Esophagus squamous epithelium (tissue), 5 donors: ENCODE measurements around the gene MTERF4. TPM values are rescaled to one million over a fixed set of nuclear protein-coding genes. Genes with fewer than 3 reads are reported as not detected.
"Not testable (repeated sequence)": the region's sequence is repeated elsewhere in the genome, so short reads cannot be mapped to it uniquely, and the experiment has no call there.

ENCODE experiments used
- DNase-seq: peaks from one replicate; lab custom pipeline; 2025; lab: John Stamatoyannopoulos, UW
- H3K27ac ChIP-seq, 4 donors: fragments of 200-600 bp; sonication (generic); one replicate each; pipeline ENCODE4 v1.5.1; 2016 to 2019; ENCODE audit warnings: mild to moderate bottlenecking in 1 of 4
- H3K27me3 ChIP-seq, 4 donors: fragments of 200-600 bp; sonication (generic); 1 replicate in 3 of 4; 2 replicates in 1 of 4; pipeline versions ENCODE4 v1.5.1 to v1.6.0; 2017 to 2021; ENCODE audit warnings: antibody characterized with exemption in 1 of 4
- H3K36me3 ChIP-seq, 3 donors: fragments of 200-600 bp; sonication (generic); one replicate each; pipeline ENCODE4 v1.5.1; 2016 to 2019
- H3K4me1 ChIP-seq, 3 donors: fragments of 200-600 bp; sonication (generic); one replicate each; pipeline ENCODE4 v1.5.1; 2017 to 2019
- H3K4me3 ChIP-seq, 4 donors: fragments of 200-600 bp; sonication (generic); 1 replicate in 3 of 4; 2 replicates in 1 of 4; pipeline ENCODE4 v1.5.1; 2016 to 2019; ENCODE audit warnings: mild to moderate bottlenecking in 2 of 4, moderate library complexity in 1 of 4
- H3K9me3 ChIP-seq, 3 donors: fragments of 200-600 bp; sonication (generic); one replicate each; pipeline ENCODE4 v1.5.1; 2016 to 2019
- POLR2A ChIP-seq, 4 donors: fragments of 450-650 bp; IDR thresholded peaks; one replicate each; pipeline ENCODE4 v1.6.1; 2017; ENCODE audit warnings: antibody characterized with exemption in 4 of 4, mild to moderate bottlenecking in 4 of 4, moderate library complexity in 3 of 4
- WGBS, 2 donors: methylation state at CpG; one replicate each; pipeline ENCODE4 v1.1.5; 2018; 5-methylcytosine and 5-hydroxymethylcytosine counted together
- intact Hi-C: fragments of 100-400 bp; cut with DNase I; formaldehyde crosslinking; loops from one replicate; pipeline ENCODE4 v1.15.0; 2022
- total RNA-seq, 4 donors: library from RNA; depleted of rRNA; stranded (reverse); fragments of >200 nt; gene quantifications; one replicate each; pipeline ENCODE4 v1.1.0, GENCODE V29; 2016
- TF ChIP-seq, protein P1 (sequence below), 6 experiments: fragments of 450-650 bp in 4 of 6; fragments of 200-600 bp in 2 of 6; sonication (generic) in 2 of 6; IDR thresholded peaks; one replicate each; pipeline ENCODE4 v1.5.1; 2016 to 2019; ENCODE audit warnings: antibody characterized with exemption in 6 of 6, mild to moderate bottlenecking in 4 of 6, moderate library complexity in 4 of 6
- donor health status: DM: yes; HTN: yes; CAD: no.

MTERF4 gene
- total RNA-seq, 4 donors from 2014 or later, result 27.7 to 37.0 (median 35.4) TPM

DNA sequence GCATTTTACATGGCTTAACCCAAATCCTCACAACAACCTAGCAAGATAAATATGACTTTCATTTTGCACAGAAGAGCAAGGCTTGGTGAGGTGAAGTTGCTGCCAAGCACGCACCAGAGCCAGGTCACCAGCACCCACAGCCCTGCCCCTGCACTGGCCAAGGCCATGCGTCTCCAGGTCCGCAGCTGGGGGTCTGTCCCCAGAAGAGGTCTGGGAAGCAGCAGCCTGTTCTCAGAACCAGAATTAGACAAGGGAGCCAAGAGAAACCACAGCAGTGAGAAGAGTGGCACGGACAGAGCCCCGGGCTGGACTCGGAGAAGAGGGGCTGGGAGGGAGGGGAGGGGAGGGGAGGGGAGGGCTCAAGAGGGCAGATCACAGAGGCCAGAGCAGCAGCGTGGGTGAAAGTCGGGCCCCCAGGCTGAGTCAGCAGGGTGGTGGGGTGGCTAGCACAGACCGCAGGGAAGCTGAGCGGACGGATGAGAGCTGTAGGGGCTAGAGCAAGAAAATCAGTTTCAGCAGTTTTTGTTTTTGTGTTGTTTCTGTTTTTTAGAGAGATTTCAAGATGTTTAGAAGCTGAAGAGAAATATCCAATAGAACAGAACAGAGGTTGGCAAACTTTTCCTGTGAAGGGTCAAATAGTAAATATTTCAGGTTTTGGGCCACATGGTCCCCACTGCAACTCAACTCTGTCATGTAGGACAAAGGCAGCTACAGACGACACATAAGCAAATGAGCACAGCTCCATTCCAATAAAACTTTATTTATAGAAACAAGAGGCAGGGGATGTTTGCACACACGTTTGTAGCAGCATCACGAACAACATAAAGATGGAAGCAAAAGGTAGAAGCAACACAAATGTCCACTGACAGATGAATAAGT is 7.4 kb upstream of the MTERF4 start:
- intact Hi-C loops, result no loop called here
- TF ChIP-seq POLR2A (IDR thresholded peaks at IDR 0.05), result no peak
- TF ChIP-seq, protein P1, sequence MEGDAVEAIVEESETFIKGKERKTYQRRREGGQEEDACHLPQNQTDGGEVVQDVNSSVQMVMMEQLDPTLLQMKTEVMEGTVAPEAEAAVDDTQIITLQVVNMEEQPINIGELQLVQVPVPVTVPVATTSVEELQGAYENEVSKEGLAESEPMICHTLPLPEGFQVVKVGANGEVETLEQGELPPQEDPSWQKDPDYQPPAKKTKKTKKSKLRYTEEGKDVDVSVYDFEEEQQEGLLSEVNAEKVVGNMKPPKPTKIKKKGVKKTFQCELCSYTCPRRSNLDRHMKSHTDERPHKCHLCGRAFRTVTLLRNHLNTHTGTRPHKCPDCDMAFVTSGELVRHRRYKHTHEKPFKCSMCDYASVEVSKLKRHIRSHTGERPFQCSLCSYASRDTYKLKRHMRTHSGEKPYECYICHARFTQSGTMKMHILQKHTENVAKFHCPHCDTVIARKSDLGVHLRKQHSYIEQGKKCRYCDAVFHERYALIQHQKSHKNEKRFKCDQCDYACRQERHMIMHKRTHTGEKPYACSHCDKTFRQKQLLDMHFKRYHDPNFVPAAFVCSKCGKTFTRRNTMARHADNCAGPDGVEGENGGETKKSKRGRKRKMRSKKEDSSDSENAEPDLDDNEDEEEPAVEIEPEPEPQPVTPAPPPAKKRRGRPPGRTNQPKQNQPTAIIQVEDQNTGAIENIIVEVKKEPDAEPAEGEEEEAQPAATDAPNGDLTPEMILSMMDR (IDR thresholded peaks at IDR 0.05), result no peak
- WGBS, 2 donors, result 76 to 83% methylated on average over 11 of the region's 14 CpGs

DNA sequence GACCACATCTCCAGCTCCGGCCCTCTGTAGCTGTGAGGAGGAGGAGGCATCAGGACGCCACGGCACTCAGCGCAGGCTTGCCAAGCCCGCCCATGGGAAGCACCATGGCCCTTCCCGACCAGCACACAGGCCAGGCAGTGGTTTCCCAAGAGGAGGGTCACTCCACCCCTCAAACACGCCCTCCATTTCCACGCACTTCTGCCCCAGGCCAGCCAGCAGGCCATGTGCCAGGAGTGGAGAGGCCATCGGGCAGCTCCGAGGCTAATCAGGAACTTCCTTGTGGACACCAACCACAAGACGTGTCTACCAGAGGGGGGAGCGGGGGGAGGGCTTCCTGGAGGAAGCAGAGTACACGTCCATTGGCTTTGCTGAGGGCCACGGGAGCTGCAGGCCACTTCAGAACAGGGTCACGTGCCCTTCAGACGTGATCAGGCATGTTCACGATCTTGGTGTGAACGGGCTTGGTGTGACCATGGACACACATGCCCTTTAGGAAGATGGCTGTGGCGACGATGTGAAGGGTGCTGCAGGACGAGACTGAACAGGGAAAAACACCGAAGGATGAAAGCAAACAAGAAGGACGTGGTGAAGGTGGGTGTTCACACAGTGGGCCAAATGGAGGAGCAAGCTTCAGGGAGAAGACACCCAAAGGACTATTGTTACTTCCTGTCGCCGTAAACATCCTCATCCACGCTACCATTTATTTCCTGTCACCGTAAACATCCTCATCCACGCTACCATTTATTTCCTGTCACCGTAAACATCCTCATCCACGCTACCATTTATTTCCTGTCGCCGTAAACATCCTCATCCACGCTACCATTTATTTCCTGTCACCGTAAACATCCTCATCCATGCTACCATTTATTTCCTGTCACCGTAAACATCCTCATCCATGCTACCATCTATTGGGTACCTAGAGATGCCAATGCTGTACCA is 6.5 kb upstream of the MTERF4 start:
- peak overlapping the region in 3 of 4 donors; percentile 25 to 59 (median 52) for H3K27ac ChIP-seq
- DNase-seq, result no peak
- no peak for TF ChIP-seq POLR2A (IDR thresholded peaks at IDR 0.05)
- TF ChIP-seq, protein P1 (IDR thresholded peaks at IDR 0.05), result no peak
- no peak overlapping the region for H3K4me3 ChIP-seq
- WGBS, 2 donors, result 65 to 78% methylated on average over 24 to 29 of the region's 35 CpGs
- H3K36me3 ChIP-seq, result peaks cover 0 to 16% (median 0%) of the 10 kb centered on the region in 3 donors
- H3K27me3 ChIP-seq, result no peaks in the 10 kb centered on the region
- intact Hi-C loops, result no loop called here
- H3K4me1 ChIP-seq, result peaks cover 0 to 5% (median 0%) of the 10 kb centered on the region in 3 donors
- no peaks in the 10 kb centered on the region for H3K9me3 ChIP-seq

More for the DNA sequence above, 7.4 kb upstream of the MTERF4 start:
- H3K27me3 ChIP-seq, result no peaks in the 10 kb centered on the region
- peak overlapping the region in 3 of 4 donors; percentile 25 to 59 (median 52) for H3K27ac ChIP-seq
- DNase-seq, result no peak
- H3K4me3 ChIP-seq, result peak overlapping the region in 1 of 4 donors; percentile 26
- H3K4me1 ChIP-seq, result no peaks in the 10 kb centered on the region
- no peaks in the 10 kb centered on the region for H3K9me3 ChIP-seq
- peaks cover 0 to 23% (median 0%) of the 10 kb centered on the region in 3 donors for H3K36me3 ChIP-seq

DNA sequence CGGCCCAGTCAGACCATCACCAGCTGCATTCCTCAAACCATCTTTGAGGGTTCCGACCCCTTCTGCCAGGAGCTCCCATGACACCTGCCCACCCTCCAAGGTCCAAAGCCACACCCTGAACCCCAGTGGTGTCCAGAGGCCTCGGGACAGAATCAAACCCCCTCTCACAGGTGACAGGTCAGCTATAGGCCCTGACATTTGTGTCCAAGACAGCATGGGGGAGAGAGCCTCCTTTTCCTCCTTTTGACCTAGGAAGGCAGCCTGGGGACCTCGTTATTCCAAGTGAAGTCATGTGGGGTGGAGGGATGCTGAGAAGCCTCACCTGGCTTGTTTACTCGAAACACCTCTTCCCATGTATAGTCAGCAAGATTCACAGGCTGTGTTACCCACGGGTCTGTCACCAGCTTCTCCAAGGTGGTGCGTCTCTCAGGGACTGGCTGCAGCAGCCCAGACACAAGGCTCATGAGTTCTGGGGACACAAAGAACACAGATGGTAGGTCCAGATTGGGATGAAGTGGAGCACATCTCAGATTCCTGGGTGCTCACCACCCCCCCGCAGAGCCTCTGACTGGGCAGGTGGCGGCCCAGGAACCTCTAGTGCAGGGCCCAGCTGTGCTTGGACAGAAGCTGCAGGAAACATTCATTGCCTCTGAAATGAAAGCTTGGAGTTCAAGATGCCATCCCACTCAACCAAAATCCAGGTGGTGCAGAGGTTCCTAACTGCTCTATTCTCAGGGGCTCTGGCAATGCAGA is 5.1 kb upstream of the MTERF4 start:
- intact Hi-C loops, result no loop called here
- Histone ChIP-seq H3K4me3 (no peak overlapping the region), H3K9me3 (no peaks in the 10 kb centered on the region), H3K27ac (no peak overlapping the region), H3K4me1 (peaks cover 6 to 15% (median 7%) of the 10 kb centered on the region in 3 donors), H3K27me3 (no peaks in the 10 kb centered on the region), H3K36me3 (peaks cover 0 to 16% (median 0%) of the 10 kb centered on the region in 3 donors)
- TF ChIP-seq, protein P1 (IDR thresholded peaks at IDR 0.05), result no peak
- no peak for TF ChIP-seq POLR2A (IDR thresholded peaks at IDR 0.05)
- no peak for DNase-seq
- WGBS, 2 donors, result 80 to 91% methylated on average over 3 to 8 of the region's 9 CpGs

DNA sequence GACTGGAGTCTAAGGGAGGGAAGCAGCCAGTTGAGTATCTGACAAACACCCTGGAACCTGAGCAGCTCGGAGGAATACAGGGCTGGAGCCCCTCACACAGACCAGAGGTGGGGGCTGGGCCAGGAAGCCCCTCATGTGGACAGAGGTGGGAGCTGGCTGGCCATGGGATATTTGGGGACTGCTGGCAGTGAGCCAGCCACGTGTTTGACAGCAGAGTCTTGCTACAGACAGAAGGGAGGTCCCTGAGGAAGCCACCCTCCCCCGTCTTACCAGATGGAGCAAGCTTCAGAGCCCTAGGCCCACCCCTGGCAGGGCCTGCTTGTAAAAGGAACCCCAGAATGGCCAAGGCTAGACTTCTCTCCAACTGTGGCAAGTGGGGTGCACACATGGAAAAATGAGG is 3.6 kb upstream of the MTERF4 start:
- Histone ChIP-seq H3K4me3 (no peak overlapping the region), H3K36me3 (peaks cover 0 to 10% (median 0%) of the 10 kb centered on the region in 3 donors), H3K4me1 (peaks cover 15 to 25% (median 17%) of the 10 kb centered on the region in 3 donors), H3K27me3 (no peaks in the 10 kb centered on the region), H3K27ac (no peak overlapping the region), H3K9me3 (no peaks in the 10 kb centered on the region)
- intact Hi-C loops, result no loop called here
- no peak for TF ChIP-seq POLR2A (IDR thresholded peaks at IDR 0.05)
- TF ChIP-seq, protein P1 (IDR thresholded peaks at IDR 0.05), result no peak
- WGBS, 2 donors, result 49 to 63% methylated on average over 2 to 3 of the region's 3 CpGs
- no peak for DNase-seq

DNA sequence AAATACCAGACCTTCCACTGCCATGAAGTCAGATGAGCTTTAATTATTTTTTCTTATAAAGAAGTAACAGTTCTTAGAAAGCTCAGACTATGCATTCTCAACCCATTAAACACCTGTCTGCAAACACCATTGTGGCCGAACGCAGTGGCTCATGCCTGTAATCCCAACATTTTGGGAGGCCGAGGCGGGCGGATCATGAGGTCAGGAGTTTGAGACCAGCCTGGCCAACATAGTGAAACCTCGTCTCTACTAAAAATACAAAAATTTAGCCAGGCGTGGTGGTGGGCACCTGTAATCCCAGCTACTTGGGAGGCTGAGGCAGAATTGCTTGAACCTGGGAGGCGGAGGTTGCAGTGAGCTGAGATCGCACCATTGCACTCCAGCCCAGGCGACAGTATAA is 2.5 kb upstream of the MTERF4 start:
- 92 to 97% methylated on average over 9 of the region's 10 CpGs for WGBS, 2 donors
- intact Hi-C loops, H3K9me3 ChIP-seq, H3K4me3 ChIP-seq, H3K27me3 ChIP-seq, H3K27ac ChIP-seq, DNase-seq: not testable (repeated sequence)
- H3K4me1 ChIP-seq, result peaks cover 15 to 36% (median 20%) of the 10 kb centered on the region in 3 donors
- peaks cover 0 to 21% (median 0%) of the 10 kb centered on the region in 3 donors for H3K36me3 ChIP-seq
